SK-N-SH (cell line): ENCODE results near the gene BTN3A1.

Experiments
- CTCF ChIP-seq: fragments of 200-600 bp; sonication (generic); IDR thresholded peaks from 2 replicates; pipeline ENCODE4 v1.6.1; 2017; ENCODE audit warnings: antibody characterized with exemption, mild to moderate bottlenecking, moderate library complexity
- EP300 ChIP-seq, 2 experiments: IDR thresholded peaks; 2 replicates each; pipeline versions ENCODE4 v1.4.0 to v1.6.1; 2012; ENCODE audit warnings: borderline replicate concordance in 1 of 2, low read depth in 1 of 2, low read length in 1 of 2
- EZH2phosphoT487 ChIP-seq: fragments of 200-600 bp; sonication (generic); IDR thresholded peaks from 2 replicates; pipeline ENCODE4 v1.6.1; 2017; ENCODE audit warnings: low read depth, mixed run types, mild to moderate bottlenecking, antibody characterized with exemption, moderate library complexity, borderline replicate concordance
- FOXJ3 ChIP-seq: sonication (generic); formaldehyde crosslinking; IDR thresholded peaks from 2 replicates; pipeline ENCODE4 v1.5.1; 2020; ENCODE audit warnings: mild to moderate bottlenecking, missing genetic modification reagents
- GABPA ChIP-seq: IDR thresholded peaks from 2 replicates; pipeline ENCODE4 v1.4.0; 2012; ENCODE audit warnings: low read depth, mild to moderate bottlenecking
- JUND ChIP-seq: IDR thresholded peaks from 2 replicates; pipeline ENCODE4 v1.4.0; 2012
- POLR2AphosphoS5 ChIP-seq: IDR thresholded peaks from 2 replicates; pipeline ENCODE4 v1.6.1; 2012; ENCODE audit warnings: low read depth, low read length
- RAD21 ChIP-seq: IDR thresholded peaks from 2 replicates; pipeline ENCODE4 v1.6.1; 2012; ENCODE audit warnings: mild to moderate bottlenecking, low read length
- RCOR1 ChIP-seq: fragments of 150-350 bp; IDR thresholded peaks from 2 replicates; pipeline ENCODE4 v1.6.1; 2017; ENCODE audit warnings: antibody characterized with exemption, low read length
- SMC3 ChIP-seq: IDR thresholded peaks from 2 replicates; pipeline ENCODE4 v1.6.1; 2012; ENCODE audit warnings: low read depth, low read length, improper control_type of control experiment
- TAF1 ChIP-seq: IDR thresholded peaks from 2 replicates; pipeline ENCODE4 v1.6.1; 2012; ENCODE audit warnings: low read depth, mild to moderate bottlenecking, low read length, moderate library complexity, borderline replicate concordance
- TCF12 ChIP-seq: IDR thresholded peaks from 2 replicates; pipeline ENCODE4 v1.4.0; 2012
- TEAD4 ChIP-seq: IDR thresholded peaks from 2 replicates; pipeline ENCODE4 v1.4.0; 2012; ENCODE audit warnings: mild to moderate bottlenecking, borderline replicate concordance; ENCODE audit not compliant: insufficient read depth
- YY1 ChIP-seq: IDR thresholded peaks from 2 replicates; pipeline ENCODE4 v1.4.0; 2012; ENCODE audit warnings: low read depth, mild to moderate bottlenecking

- TF ChIP-seq RCOR1: no peak
- TF ChIP-seq GABPA: no peak
- TF ChIP-seq CTCF: no peak
- TF ChIP-seq EP300 (IDR thresholded peaks at IDR 0.05; ENCODE audit: borderline replicate concordance in 1 of 2, low read depth in 1 of 2, low read length in 1 of 2): no peak
- no peak for TF ChIP-seq RAD21
- no peak for TF ChIP-seq JUND
- no peak for TF ChIP-seq POLR2AphosphoS5
- no peak for TF ChIP-seq TEAD4
- TF ChIP-seq EZH2phosphoT487: no peak
- no peak for TF ChIP-seq TAF1
- no peak for TF ChIP-seq YY1
- TF ChIP-seq FOXJ3 (CRISPR knock-in tag): no peak
- TF ChIP-seq TCF12: no peak
- TF ChIP-seq SMC3: no peak
Measured at GRCh38 chr6:26403893-26404292, 1.8 kb downstream of the BTN3A1 start.
